Rectal smooth muscle tissue (tissue), 1 donor: ENCODE results near the gene KRTAP10-6.
"Not testable (repeated sequence)": the region's sequence is repeated elsewhere in the genome, so short reads cannot be mapped to it uniquely, and the experiment has no call there.

ENCODE experiments used
- H3K27ac ChIP-seq: one replicate; pipeline ENCODE4 v1.7.0; 2013; ENCODE audit warnings: low read depth, low read length, inconsistent platforms
- H3K27me3 ChIP-seq: one replicate; pipeline ENCODE4 v1.7.0; 2013; ENCODE audit warnings: low read length; ENCODE audit not compliant: control insufficient read depth, insufficient read depth
- H3K36me3 ChIP-seq: one replicate; pipeline ENCODE4 v1.7.0; 2013; ENCODE audit warnings: low read length; ENCODE audit not compliant: control insufficient read depth, insufficient read depth
- H3K4me1 ChIP-seq: one replicate; pipeline ENCODE4 v1.7.0; 2013; ENCODE audit warnings: low read length; ENCODE audit not compliant: control insufficient read depth, insufficient read depth
- H3K4me3 ChIP-seq: one replicate; pipeline ENCODE4 v1.7.0; 2013; ENCODE audit warnings: low read length
- H3K9ac ChIP-seq: one replicate; pipeline ENCODE4 v1.7.0; 2013; ENCODE audit warnings: low read length

KRTAP10-6 gene, protein sequence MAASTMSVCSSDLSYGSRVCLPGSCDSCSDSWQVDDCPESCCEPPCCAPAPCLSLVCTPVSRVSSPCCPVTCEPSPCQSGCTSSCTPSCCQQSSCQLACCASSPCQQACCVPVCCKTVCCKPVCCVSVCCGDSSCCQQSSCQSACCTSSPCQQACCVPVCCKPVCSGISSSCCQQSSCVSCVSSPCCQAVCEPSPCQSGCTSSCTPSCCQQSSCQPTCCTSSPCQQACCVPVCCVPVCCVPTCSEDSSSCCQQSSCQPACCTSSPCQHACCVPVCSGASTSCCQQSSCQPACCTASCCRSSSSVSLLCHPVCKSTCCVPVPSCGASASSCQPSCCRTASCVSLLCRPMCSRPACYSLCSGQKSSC

DNA sequence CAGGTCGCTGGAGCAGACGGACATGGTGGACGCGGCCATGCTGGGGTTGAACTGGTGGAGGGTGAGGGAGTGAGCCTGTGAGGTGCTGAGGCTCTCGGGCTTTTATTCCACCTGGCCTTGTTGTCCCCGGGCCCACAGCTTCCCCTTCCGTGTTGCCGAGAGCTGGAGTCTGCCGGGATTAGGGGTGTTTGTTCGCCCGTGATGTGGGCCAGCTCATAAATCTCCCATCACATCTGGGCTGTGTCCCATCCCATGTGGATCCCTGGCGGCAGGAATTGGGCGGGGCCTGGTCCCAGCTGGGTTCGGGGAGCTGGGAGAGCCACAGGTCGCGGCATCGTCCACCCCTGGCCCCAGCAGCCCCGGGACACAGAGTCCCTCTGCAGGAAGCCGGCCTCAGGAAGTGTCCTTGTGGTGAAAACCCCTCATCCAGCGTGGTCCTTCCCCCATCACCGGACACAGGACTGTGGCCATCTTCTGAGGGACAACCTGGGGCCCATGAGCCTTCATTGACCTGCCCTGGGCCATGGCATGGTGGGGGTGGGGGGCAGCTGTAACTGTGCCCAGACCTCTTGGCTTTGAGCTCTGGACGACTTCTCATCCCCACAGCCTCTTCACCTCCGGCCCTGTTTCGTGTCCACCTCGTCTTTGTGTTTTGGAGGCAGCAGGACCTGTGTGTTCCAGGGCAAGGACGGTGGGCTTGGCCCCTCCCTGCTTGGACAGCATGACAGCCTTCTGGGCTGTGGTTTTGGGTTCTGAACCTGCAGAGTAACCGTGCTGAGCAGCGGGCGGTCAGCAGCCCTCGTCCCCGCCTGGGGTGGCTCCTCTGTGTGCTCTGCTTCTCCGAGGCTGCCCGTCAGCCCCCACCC is at the start of gene KRTAP10-6:
Gene KRTAP10-6 (minus strand): TSS at position 60 of the 866 bp plus-strand sequence. CDS start 21 bp downstream, at position 39.
- H3K9ac ChIP-seq = no peak within 1 kb of the TSS
- no peak within 1 kb of the TSS for H3K27ac ChIP-seq

DNA sequence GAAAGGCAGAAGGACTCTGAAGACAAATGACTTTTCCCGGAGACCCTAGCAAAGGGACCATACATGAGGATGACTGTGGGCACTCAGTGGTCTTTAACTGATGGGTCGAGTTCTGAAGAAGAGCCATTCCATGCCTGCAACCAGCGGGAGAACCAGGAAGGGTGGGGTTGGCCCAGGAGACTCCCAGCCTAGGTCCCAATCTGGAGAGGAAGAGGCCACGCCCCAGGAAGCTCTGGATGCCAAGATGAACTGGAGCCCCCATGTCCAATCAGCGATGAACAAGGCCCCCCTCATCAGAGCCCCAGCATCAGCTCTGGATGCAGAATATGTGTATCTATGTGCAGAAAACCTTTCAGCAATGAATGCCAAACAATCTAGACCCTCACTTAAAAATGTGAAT is 48.5 kb upstream of the KRTAP10-6 start:
- H3K4me3 ChIP-seq = no peak overlapping the region
- H3K27ac ChIP-seq = no peak overlapping the region
- no peaks in the 10 kb centered on the region for H3K4me1 ChIP-seq
- no peaks in the 10 kb centered on the region for H3K36me3 ChIP-seq
- no peak overlapping the region for H3K9ac ChIP-seq
- no peaks in the 10 kb centered on the region for H3K27me3 ChIP-seq

More for the DNA sequence above, at the start of gene KRTAP10-6:
- H3K36me3 ChIP-seq = no peaks in the 10 kb centered on the region
- H3K27me3 ChIP-seq = peaks cover 2% of the 10 kb centered on the region
- H3K4me1 ChIP-seq = no peaks in the 10 kb centered on the region
- H3K4me3 ChIP-seq = no peak within 1 kb of the TSS

DNA sequence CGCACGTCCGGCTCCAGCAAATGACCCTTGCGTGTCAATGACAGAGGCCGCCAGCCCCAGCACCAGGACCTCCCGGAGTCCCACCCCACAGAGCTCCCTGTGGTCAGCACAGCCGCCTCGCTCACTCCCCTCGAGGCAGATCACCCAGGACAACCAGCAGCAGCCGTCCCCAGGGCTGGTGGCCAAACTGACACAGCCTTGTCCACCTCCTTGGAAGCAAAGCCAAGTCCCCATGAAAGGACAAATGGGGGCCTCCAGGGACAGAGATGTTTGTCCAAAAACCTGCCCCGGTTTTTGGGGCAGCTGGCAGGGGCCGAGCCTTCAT is 47.0 kb upstream of the KRTAP10-6 start:
- H3K4me3 ChIP-seq = no peak overlapping the region
- H3K27ac ChIP-seq = no peak overlapping the region
- H3K27me3 ChIP-seq = no peaks in the 10 kb centered on the region
- H3K4me1 ChIP-seq = no peaks in the 10 kb centered on the region
- H3K9ac ChIP-seq = no peak overlapping the region
- H3K36me3 ChIP-seq = no peaks in the 10 kb centered on the region

DNA sequence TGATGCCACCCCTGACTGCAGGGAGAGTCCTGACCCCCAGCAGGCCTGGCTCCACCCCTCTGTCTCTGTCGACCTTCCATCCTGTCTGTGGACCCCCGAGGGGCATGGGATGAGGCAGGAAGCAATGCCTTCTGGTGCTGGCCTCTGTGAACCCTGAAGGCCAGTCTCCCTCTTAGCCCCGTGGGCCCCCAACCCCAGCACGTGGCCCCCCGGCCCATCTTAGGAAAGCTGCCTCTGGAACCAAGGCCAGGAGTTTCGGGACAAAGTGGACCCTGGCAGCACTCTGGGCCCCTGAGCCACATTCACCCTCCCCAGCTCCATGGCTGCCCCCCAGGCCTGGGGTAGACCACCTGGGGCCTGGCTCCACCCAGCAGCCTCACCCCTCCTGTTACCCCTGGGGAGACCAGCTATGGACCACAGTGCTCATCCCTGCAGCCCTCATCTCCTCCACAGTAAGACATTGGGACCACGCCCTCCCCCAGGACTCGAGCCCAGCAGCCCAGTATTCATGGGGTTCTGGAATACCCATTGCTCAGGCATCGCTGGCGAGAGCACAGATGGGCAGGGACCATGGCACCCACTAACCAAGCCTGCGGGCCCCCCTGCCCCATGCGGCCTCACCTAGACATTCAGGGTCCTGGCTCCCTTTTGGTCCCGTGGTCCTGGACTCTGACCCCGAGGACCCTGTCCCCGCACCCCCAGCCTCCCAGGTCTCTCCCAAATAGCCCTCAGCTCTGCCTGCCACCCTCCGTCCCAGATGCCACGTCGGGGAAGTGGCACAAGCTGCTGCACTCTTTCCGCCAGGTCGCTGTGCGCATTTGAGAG is 46.4 kb upstream of the KRTAP10-6 start:
- not testable (repeated sequence) for H3K27ac ChIP-seq, H3K36me3 ChIP-seq, H3K27me3 ChIP-seq, H3K9ac ChIP-seq, H3K4me3 ChIP-seq, H3K4me1 ChIP-seq

DNA sequence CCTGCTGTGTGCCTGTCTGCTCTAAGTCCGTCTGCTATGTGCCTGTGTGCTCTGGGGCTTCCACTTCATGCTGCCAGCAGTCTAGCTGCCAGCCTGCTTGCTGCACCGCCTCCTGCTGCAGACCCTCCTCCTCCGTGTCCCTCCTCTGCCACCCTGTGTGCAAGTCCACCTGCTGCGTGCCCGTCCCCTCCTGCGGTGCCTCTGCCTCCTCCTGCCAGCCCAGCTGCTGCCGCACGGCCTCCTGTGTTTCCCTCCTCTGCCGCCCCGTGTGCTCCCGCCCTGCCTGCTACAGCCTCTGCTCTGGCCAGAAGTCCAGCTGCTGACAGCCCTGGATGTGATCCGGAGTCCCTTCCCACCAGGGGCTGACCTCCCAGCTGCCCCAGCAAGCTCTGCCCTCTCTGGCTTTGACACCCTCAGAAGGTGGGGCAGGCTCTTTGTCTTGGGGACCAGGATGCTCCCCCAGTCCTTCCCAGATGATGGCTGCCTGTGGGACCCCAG is 45.6 kb upstream of the KRTAP10-6 start:
- not testable (repeated sequence) for H3K27me3 ChIP-seq, H3K9ac ChIP-seq, H3K4me1 ChIP-seq, H3K36me3 ChIP-seq, H3K4me3 ChIP-seq, H3K27ac ChIP-seq

DNA sequence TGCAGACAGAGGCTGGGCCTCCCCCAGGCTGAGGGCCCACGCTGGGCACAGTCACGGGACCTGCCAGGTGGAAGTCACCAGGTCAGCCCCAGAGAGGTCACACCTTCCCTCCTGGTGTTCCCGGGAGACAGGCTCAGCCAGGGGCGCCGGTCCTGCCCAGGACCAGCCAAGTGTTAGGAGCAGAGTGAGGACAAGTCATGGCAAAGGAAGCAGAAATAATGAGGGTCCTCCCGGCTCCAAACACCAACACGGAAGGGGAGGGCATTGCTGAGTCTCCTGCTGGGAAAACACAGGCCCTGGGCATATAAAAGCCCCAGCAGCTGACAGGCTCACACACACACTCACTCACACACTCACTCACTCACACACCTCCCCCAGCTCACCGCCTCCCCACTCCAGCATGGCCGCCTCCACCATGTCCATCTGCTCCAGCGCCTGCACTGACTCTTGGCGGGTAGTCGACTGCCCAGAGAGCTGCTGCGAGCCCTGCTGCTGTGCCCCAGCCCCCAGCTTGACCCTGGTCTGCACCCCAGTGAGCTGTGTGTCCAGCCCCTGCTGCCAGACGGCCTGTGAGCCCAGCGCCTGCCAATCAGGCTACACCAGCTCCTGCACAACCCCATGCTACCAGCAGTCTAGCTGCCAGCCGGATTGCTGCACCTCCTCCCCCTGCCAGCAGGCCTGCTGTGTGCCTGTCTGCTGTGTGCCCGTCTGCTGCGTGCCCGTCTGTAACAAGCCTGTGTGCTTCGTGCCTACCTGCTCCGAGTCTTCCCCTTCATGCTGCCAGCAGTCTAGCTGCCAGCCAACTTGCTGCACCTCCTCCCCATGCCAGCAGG is 44.9 kb upstream of the KRTAP10-6 start, which contains the start of gene KRTAP10-10:
Gene KRTAP10-10 (plus strand): TSS at position 339 of the 833 bp plus-strand sequence. CDS start 62 bp downstream, at position 401.
- H3K36me3 ChIP-seq = no peaks in the 10 kb centered on the region
- H3K4me3 ChIP-seq = no peak within 1 kb of the TSS
- H3K27ac ChIP-seq = no peak within 1 kb of the TSS
- no peaks in the 10 kb centered on the region for H3K4me1 ChIP-seq
- H3K27me3 ChIP-seq = no peaks in the 10 kb centered on the region
- no peak within 1 kb of the TSS for H3K9ac ChIP-seq

DNA sequence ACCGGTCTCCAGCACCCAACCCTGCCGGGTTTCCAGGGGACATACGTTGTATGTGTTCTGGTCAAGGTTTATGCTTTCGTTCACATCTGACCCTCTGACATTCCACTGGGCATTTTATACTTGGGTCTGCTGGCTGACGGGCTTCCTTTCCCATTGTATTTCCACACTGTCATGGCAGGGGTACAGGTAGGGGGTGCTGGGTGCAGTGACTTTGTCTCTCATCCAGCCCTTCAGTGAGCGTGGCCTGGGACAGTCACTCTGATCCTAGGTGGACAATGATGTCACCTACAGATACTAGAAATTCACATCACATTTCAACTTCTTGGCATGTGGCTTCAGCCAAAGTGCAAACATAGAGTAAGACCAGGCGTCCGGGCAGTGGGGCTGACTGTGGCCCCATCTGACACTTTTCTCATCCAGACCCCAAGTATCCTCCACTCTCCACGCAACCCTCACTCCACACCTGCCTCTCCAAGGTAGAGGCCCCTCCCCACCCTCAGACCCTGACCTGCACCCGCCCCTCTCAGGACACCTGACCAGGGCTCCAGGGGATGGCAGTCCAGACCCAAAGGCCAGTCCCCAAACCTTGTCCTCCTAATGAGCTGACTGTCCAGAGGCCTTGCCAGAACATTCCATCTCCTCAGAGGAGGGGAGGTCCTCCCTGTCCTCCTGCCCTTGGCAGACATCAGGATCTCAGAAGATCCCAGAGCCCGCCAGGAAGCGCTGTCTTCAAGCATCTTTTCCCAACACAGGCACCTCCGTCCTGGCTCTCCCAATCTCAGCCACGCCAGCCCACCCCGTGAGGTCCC is 44.1 kb upstream of the KRTAP10-6 start:
- no peaks in the 10 kb centered on the region for H3K27me3 ChIP-seq
- no peaks in the 10 kb centered on the region for H3K4me1 ChIP-seq
- no peak overlapping the region for H3K27ac ChIP-seq
- H3K36me3 ChIP-seq = no peaks in the 10 kb centered on the region
- no peak overlapping the region for H3K9ac ChIP-seq
- H3K4me3 ChIP-seq = no peak overlapping the region

DNA sequence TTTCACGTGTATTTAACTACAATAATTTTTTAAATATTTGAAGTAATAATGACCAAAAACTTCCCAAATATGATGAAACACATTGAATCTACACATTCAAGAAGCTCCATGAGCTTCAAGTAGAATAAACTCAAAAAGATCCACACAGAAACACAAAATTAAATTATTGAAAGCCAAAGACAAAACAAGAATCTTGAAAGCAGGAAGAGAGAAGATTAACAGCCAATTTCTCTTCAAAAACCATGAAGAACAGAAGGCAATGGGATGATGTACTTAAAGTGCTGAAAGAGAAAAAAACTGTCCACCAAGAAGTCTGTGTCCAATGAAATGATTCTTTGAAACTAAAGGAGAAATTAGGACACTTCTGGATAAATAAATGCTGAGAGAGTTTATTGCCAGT is 39.8 kb upstream of the KRTAP10-6 start:
- no peak overlapping the region for H3K27ac ChIP-seq
- no peaks in the 10 kb centered on the region for H3K27me3 ChIP-seq

DNA sequence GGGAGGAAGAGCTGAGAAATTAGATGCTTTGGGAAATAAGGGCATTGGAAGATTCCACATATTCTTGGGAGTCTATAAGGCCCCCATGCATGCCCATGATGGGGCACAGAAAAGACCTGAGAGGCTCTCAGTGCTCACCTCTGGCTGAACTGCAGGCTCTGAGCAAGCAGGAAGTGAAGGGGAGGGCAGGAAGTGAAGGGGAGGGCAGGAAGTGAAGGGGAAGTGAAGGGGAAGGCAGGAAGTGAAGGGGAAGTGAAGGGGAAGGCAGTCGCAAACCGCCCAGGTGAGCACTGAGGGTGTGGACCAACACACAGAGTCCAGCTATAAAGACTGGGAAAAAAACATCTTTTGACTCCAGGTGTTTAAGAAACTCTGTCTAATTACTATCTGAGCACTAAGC is 38.1 kb upstream of the KRTAP10-6 start:
- Histone ChIP-seq H3K36me3 (no peaks in the 10 kb centered on the region), H3K27ac (no peak overlapping the region), H3K4me1 (no peaks in the 10 kb centered on the region), H3K4me3 (no peak overlapping the region), H3K27me3 (no peaks in the 10 kb centered on the region), H3K9ac (no peak overlapping the region)

More for the DNA sequence above, 39.8 kb upstream of the KRTAP10-6 start:
- Histone ChIP-seq H3K9ac (no peak overlapping the region), H3K4me3 (no peak overlapping the region), H3K4me1 (no peaks in the 10 kb centered on the region), H3K36me3 (no peaks in the 10 kb centered on the region)

DNA sequence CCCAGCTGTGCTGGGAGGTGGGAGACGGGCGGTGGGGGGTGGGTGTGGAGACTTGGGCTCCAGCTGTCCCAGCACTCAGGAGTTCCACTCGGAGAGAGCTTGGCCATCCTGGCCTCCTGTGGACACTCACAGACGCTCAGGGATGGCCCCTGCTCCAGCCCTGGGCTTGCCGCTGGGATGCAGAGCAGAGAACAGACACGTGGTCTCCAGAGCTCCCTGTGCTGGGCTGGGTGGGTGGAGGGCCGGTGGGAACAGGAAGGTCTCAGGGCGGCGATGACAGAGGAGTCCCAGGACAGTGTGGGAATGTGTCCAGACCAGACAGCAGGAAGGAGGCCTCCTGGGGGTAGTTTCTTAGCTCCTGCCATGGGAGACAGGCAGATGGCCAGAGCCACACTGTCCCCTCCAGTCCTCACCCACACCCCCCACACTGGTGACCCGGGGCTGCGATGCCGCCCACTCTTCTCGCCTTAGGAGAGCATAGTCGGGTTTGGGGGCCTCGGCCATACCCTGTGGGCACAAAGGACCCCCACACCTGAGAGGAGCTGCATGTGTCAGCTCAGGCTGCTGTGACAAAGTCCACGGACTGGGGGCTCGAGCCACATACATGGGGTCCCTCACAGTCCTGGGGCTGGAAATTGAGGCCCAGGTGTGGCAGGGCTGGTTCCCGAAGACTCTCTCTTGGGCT is 36.5 kb upstream of the KRTAP10-6 start:
- H3K27me3 ChIP-seq = no peaks in the 10 kb centered on the region
- no peak overlapping the region for H3K27ac ChIP-seq
- no peaks in the 10 kb centered on the region for H3K36me3 ChIP-seq
- no peak overlapping the region for H3K9ac ChIP-seq
- no peak overlapping the region for H3K4me3 ChIP-seq
- H3K4me1 ChIP-seq = no peaks in the 10 kb centered on the region
